ENCODE results near the gene FMN1. TPM values are rescaled to one million over a fixed set of nuclear protein-coding genes. Genes with fewer than 3 reads are reported as not detected.

Gene FMN1
- total RNA-seq, 1 experiment from 2014 or later: 2.4 TPM

GRCh38 chr15:32766101-32766500, 428.4 kb downstream of the FMN1 start:
- no peak for TF ChIP-seq EZH2phosphoT487 (IDR thresholded peaks at IDR 0.05; ENCODE audit: borderline replicate concordance, low read length)
- no peak for TF ChIP-seq CTCF (conservative IDR thresholded peaks at IDR 0.05; ENCODE audit: low read depth, low read length)
- TF ChIP-seq EZH2 (IDR thresholded peaks at IDR 0.05; ENCODE audit: low read length, unreplicated experiment): no peak
- Histone ChIP-seq H3K4me3 (ENCODE audit: low read length) (no peak overlapping the region), H3K27ac (ENCODE audit: low read length) (peak overlapping the region; percentile 4; the same call in 1 of the 2 replicates), H3K9me2 (replicated peaks; ENCODE audit: low read length) (no peaks in the 10 kb centered on the region), H3K9ac (ENCODE audit: low read length) (no peak overlapping the region), H4K20me1 (ENCODE audit: low read length) (no peaks in the 10 kb centered on the region), H3F3A (ENCODE audit: low read length, unreplicated experiment) (no peaks in the 10 kb centered on the region), H3K4me2 (ENCODE audit: low read length) (no peak overlapping the region), H3K9me3 (ENCODE audit: low read length) (no peaks in the 10 kb centered on the region), H3K4me1 (ENCODE audit: insufficient read depth, low read length) (peaks cover 11% of the 10 kb centered on the region), H2AFZ (ENCODE audit: low read length) (no peak overlapping the region), H3K27me3 (ENCODE audit: low read length) (no peaks in the 10 kb centered on the region), H3K79me2 (ENCODE audit: low read length) (no peaks in the 10 kb centered on the region), H3K36me3 (ENCODE audit: low read depth, low read length) (no peaks in the 10 kb centered on the region)
- intact Hi-C loops (cut with micrococcal nuclease): no loop called here
- POLR2A ChIA-PET (ENCODE audit: unreplicated experiment): no interaction called here
- peak; percentile 81 for ATAC-seq
- CTCF ChIA-PET: interaction anchor here (0.7 to 0.8 kb wide), 2 partner anchors 78 to 87 kb away, joined by 3 read pairs; no protein-coding TSS in a partner anchor
- BruUV-seq (replicated peaks): no TSS peak
- DNase-seq: peak; percentile 35

- no peak for TF ChIP-seq EZH2phosphoT487 (IDR thresholded peaks at IDR 0.05; ENCODE audit: borderline replicate concordance, low read length)
- TF ChIP-seq CTCF (conservative IDR thresholded peaks at IDR 0.05; ENCODE audit: low read depth, low read length): no peak
- no peak for TF ChIP-seq EZH2 (IDR thresholded peaks at IDR 0.05; ENCODE audit: low read length, unreplicated experiment)
- intact Hi-C loops (cut with micrococcal nuclease): no loop called here
- Histone ChIP-seq H3K79me2 (ENCODE audit: low read length) (no peaks in the 10 kb centered on the region), H3K27me3 (ENCODE audit: low read length) (no peaks in the 10 kb centered on the region), H3K9me2 (replicated peaks; ENCODE audit: low read length) (no peaks in the 10 kb centered on the region), H2AFZ (ENCODE audit: low read length) (no peak overlapping the region), H3K9ac (ENCODE audit: low read length) (no peak overlapping the region), H3K4me2 (ENCODE audit: low read length) (no peak overlapping the region), H4K20me1 (ENCODE audit: low read length) (no peaks in the 10 kb centered on the region), H3F3A (ENCODE audit: low read length, unreplicated experiment) (no peaks in the 10 kb centered on the region), H3K4me3 (ENCODE audit: low read length) (no peak overlapping the region), H3K36me3 (ENCODE audit: low read depth, low read length) (no peaks in the 10 kb centered on the region), H3K9me3 (ENCODE audit: low read length) (no peaks in the 10 kb centered on the region), H3K27ac (ENCODE audit: low read length) (no peak overlapping the region), H3K4me1 (ENCODE audit: insufficient read depth, low read length) (peaks cover 11% of the 10 kb centered on the region)
- ChIA-PET POLR2A (ENCODE audit: unreplicated experiment) (no interaction called here), CTCF (interaction anchor here (0.7 kb wide), 1 partner anchor 86 kb away, joined by 3 read pairs; no protein-coding TSS in a partner anchor)
- ATAC-seq (no peak), DNase-seq (no peak)
- no TSS peak for BruUV-seq (replicated peaks)
Measured at GRCh38 chr15:32765236-32765635, 429.3 kb downstream of the FMN1 start.

GRCh38 chr15:32763295-32763694, 431.2 kb downstream of the FMN1 start:
- BruUV-seq (replicated peaks): no TSS peak
- Histone ChIP-seq H3K4me2 (ENCODE audit: low read length) (no peak overlapping the region), H3K9ac (ENCODE audit: low read length) (no peak overlapping the region), H4K20me1 (ENCODE audit: low read length) (no peaks in the 10 kb centered on the region), H3K79me2 (ENCODE audit: low read length) (no peaks in the 10 kb centered on the region), H3K27ac (ENCODE audit: low read length) (no peak overlapping the region), H3F3A (ENCODE audit: low read length, unreplicated experiment) (no peaks in the 10 kb centered on the region), H3K27me3 (ENCODE audit: low read length) (no peaks in the 10 kb centered on the region), H3K4me1 (ENCODE audit: insufficient read depth, low read length) (peaks cover 11% of the 10 kb centered on the region), H3K36me3 (ENCODE audit: low read depth, low read length) (no peaks in the 10 kb centered on the region), H3K9me3 (ENCODE audit: low read length) (no peaks in the 10 kb centered on the region), H3K4me3 (ENCODE audit: low read length) (no peak overlapping the region), H3K9me2 (replicated peaks; ENCODE audit: low read length) (no peaks in the 10 kb centered on the region), H2AFZ (ENCODE audit: low read length) (no peak overlapping the region)
- intact Hi-C loops (cut with micrococcal nuclease): no loop called here
- ChIA-PET POLR2A (ENCODE audit: unreplicated experiment) (no interaction called here), CTCF (no interaction called here)
- ATAC-seq (no peak), DNase-seq (no peak)
- no peak for TF ChIP-seq CTCF (conservative IDR thresholded peaks at IDR 0.05; ENCODE audit: low read depth, low read length)
- TF ChIP-seq EZH2phosphoT487 (IDR thresholded peaks at IDR 0.05; ENCODE audit: borderline replicate concordance, low read length): no peak
- TF ChIP-seq EZH2 (IDR thresholded peaks at IDR 0.05; ENCODE audit: low read length, unreplicated experiment): no peak

Data from PC-3 (cell line).